Esophagus squamous epithelium (tissue), 5 donors: Measurements from ENCODE around the gene FRMD4A. TPM values are rescaled to one million over a fixed set of nuclear protein-coding genes. Genes with fewer than 3 reads are reported as not detected.

Experiments
- DNase-seq: peaks from one replicate; lab custom pipeline; 2025; lab: John Stamatoyannopoulos, UW
- H3K27ac ChIP-seq, 4 donors: fragments of 200-600 bp; sonication (generic); one replicate each; pipeline ENCODE4 v1.5.1; 2016 to 2019; ENCODE audit warnings: mild to moderate bottlenecking in 1 of 4
- H3K27me3 ChIP-seq, 4 donors: fragments of 200-600 bp; sonication (generic); 1 replicate in 3 of 4; 2 replicates in 1 of 4; pipeline versions ENCODE4 v1.5.1 to v1.6.0; 2017 to 2021; ENCODE audit warnings: antibody characterized with exemption in 1 of 4
- H3K36me3 ChIP-seq, 3 donors: fragments of 200-600 bp; sonication (generic); one replicate each; pipeline ENCODE4 v1.5.1; 2016 to 2019
- H3K4me1 ChIP-seq, 3 donors: fragments of 200-600 bp; sonication (generic); one replicate each; pipeline ENCODE4 v1.5.1; 2017 to 2019
- H3K4me3 ChIP-seq, 4 donors: fragments of 200-600 bp; sonication (generic); 1 replicate in 3 of 4; 2 replicates in 1 of 4; pipeline ENCODE4 v1.5.1; 2016 to 2019; ENCODE audit warnings: mild to moderate bottlenecking in 2 of 4, moderate library complexity in 1 of 4
- H3K9me3 ChIP-seq, 3 donors: fragments of 200-600 bp; sonication (generic); one replicate each; pipeline ENCODE4 v1.5.1; 2016 to 2019
- CTCF ChIP-seq, 6 experiments: fragments of 450-650 bp in 4 of 6; fragments of 200-600 bp in 2 of 6; sonication (generic) in 2 of 6; IDR thresholded peaks; one replicate each; pipeline ENCODE4 v1.5.1; 2016 to 2019; ENCODE audit warnings: antibody characterized with exemption in 6 of 6, mild to moderate bottlenecking in 4 of 6, moderate library complexity in 4 of 6
- POLR2A ChIP-seq, 4 donors: fragments of 450-650 bp; IDR thresholded peaks; one replicate each; pipeline ENCODE4 v1.6.1; 2017; ENCODE audit warnings: antibody characterized with exemption in 4 of 4, mild to moderate bottlenecking in 4 of 4, moderate library complexity in 3 of 4
- WGBS, 2 donors: methylation state at CpG; one replicate each; pipeline ENCODE4 v1.1.5; 2018; 5-methylcytosine and 5-hydroxymethylcytosine counted together
- intact Hi-C: fragments of 100-400 bp; cut with DNase I; formaldehyde crosslinking; loops from one replicate; pipeline ENCODE4 v1.15.0; 2022
- total RNA-seq, 4 donors: library from RNA; depleted of rRNA; stranded (reverse); fragments of >200 nt; gene quantifications; one replicate each; pipeline ENCODE4 v1.1.0, GENCODE V29; 2016
- donor health status: DM: yes; HTN: yes; CAD: no.

FRMD4A gene
- total RNA-seq, 4 donors from 2014 or later: 7.3 to 15.3 (median 8.6) TPM

- WGBS, 2 donors: 91 to 99% methylated on average over 5 of the region's 5 CpGs
- Histone ChIP-seq H3K4me1 (peaks cover 0 to 24% (median 7%) of the 10 kb centered on the region in 3 donors), H3K27ac (no peak overlapping the region), H3K4me3 (no peak overlapping the region), H3K9me3 (peaks cover 0 to 6% (median 0%) of the 10 kb centered on the region in 3 donors), H3K36me3 (no peaks in the 10 kb centered on the region), H3K27me3 (no peaks in the 10 kb centered on the region)
- no peak for TF ChIP-seq CTCF (IDR thresholded peaks at IDR 0.05)
- no peak for TF ChIP-seq POLR2A (IDR thresholded peaks at IDR 0.05)
- intact Hi-C loops: no loop called here
- no peak for DNase-seq
Measured at GRCh38 chr10:13813550-13813949, 517.2 kb downstream of the FRMD4A start.

- 91 to 94% methylated on average over 11 of the region's 11 CpGs for WGBS, 2 donors
- Histone ChIP-seq H3K4me1 (peaks cover 0 to 28% (median 7%) of the 10 kb centered on the region in 3 donors), H3K9me3 (peaks cover 0 to 6% (median 0%) of the 10 kb centered on the region in 3 donors), H3K4me3 (no peak overlapping the region), H3K36me3 (no peaks in the 10 kb centered on the region), H3K27ac (no peak overlapping the region), H3K27me3 (no peaks in the 10 kb centered on the region)
- TF ChIP-seq POLR2A (IDR thresholded peaks at IDR 0.05) (no peak), CTCF (IDR thresholded peaks at IDR 0.05) (no peak)
- DNase-seq: no peak
- intact Hi-C loops: no loop called here
Measured at GRCh38 chr10:13812804-13813203, 517.9 kb downstream of the FRMD4A start.

- no peak for DNase-seq
- H3K4me1 ChIP-seq: peaks cover 0 to 16% (median 0%) of the 10 kb centered on the region in 3 donors
- WGBS, 2 donors: 85 to 93% methylated on average over 2 to 4 of the region's 4 CpGs
- H3K4me3 ChIP-seq: no peak overlapping the region
- H3K9me3 ChIP-seq: no peaks in the 10 kb centered on the region
- H3K27me3 ChIP-seq: no peaks in the 10 kb centered on the region
- TF ChIP-seq POLR2A (IDR thresholded peaks at IDR 0.05) (no peak), CTCF (IDR thresholded peaks at IDR 0.05) (no peak)
- H3K27ac ChIP-seq: no peak overlapping the region
- intact Hi-C loops: no loop called here
- H3K36me3 ChIP-seq: no peaks in the 10 kb centered on the region
Measured at GRCh38 chr10:13810568-13810967, 520.2 kb downstream of the FRMD4A start.

GRCh38 chr10:13809427-13809826 is 521.3 kb downstream of the FRMD4A start:
- Histone ChIP-seq H3K27ac (peak overlapping the region in 1 of 4 donors; percentile 34), H3K36me3 (no peaks in the 10 kb centered on the region), H3K4me1 (peaks cover 0 to 16% (median 0%) of the 10 kb centered on the region in 3 donors), H3K9me3 (no peaks in the 10 kb centered on the region), H3K27me3 (peaks cover 0 to 3% (median 0%) of the 10 kb centered on the region in 4 donors), H3K4me3 (no peak overlapping the region)
- WGBS, 2 donors: 59 to 61% methylated on average over 6 of the region's 6 CpGs
- TF ChIP-seq CTCF (IDR thresholded peaks at IDR 0.05): no peak
- TF ChIP-seq POLR2A (IDR thresholded peaks at IDR 0.05): no peak
- no peak for DNase-seq
- intact Hi-C loops: no loop called here

- TF ChIP-seq CTCF (IDR thresholded peaks at IDR 0.05): no peak
- DNase-seq: no peak
- H3K27ac ChIP-seq: peak overlapping the region in 2 of 4 donors; percentile 1 to 34
- H3K4me1 ChIP-seq: peaks cover 0 to 16% (median 0%) of the 10 kb centered on the region in 3 donors
- no peaks in the 10 kb centered on the region for H3K36me3 ChIP-seq
- intact Hi-C loops: no loop called here
- H3K27me3 ChIP-seq: peaks cover 0 to 6% (median 0%) of the 10 kb centered on the region in 4 donors
- no peaks in the 10 kb centered on the region for H3K9me3 ChIP-seq
- H3K4me3 ChIP-seq: no peak overlapping the region
- WGBS, 2 donors: 76 to 77% methylated on average over 14 of the region's 15 CpGs
Measured at GRCh38 chr10:13808556-13809391, 522.0 kb downstream of the FRMD4A start.
